ENCODE measurements around the gene EML4. TPM values are rescaled to one million over a fixed set of nuclear protein-coding genes. Genes with fewer than 3 reads are reported as not detected.

Gene EML4
- total RNA-seq, 4 donors from 2014 or later: 33.3 to 79.6 (median 41.5) TPM

- DNase-seq (ENCODE audit: low spot score): no peak
- no peak for TF ChIP-seq CTCF (IDR thresholded peaks at IDR 0.05)
These were observed 21.0 kb downstream of the EML4 start for GRCh38 chr2:42190191-42190590.

GRCh38 chr2:42191285-42192009 is 22.3 kb downstream of the EML4 start:
- TF ChIP-seq CTCF (IDR thresholded peaks at IDR 0.05): no peak
- no peak for ATAC-seq (ENCODE audit: low FRiP score)

More at GRCh38 chr2:42190191-42190590, 21.0 kb downstream of the EML4 start:
- no peak for ATAC-seq (ENCODE audit: low FRiP score)

GRCh38 chr2:42192010-42192373 is 22.8 kb downstream of the EML4 start:
- ATAC-seq (ENCODE audit: low FRiP score) (no peak), DNase-seq (ENCODE audit: low spot score) (no peak)
- no peak for TF ChIP-seq CTCF (IDR thresholded peaks at IDR 0.05)

More at GRCh38 chr2:42191285-42192009, 22.3 kb downstream of the EML4 start:
- DNase-seq (ENCODE audit: low spot score): no peak

- no peak for TF ChIP-seq CTCF (IDR thresholded peaks at IDR 0.05)
- ATAC-seq (ENCODE audit: low FRiP score): no peak
- no peak for DNase-seq (ENCODE audit: low spot score)
These were observed 23.8 kb downstream of the EML4 start for GRCh38 chr2:42192652-42193566.

- no peak for TF ChIP-seq CTCF (IDR thresholded peaks at IDR 0.05)
- DNase-seq (ENCODE audit: low spot score) (no peak), ATAC-seq (ENCODE audit: low FRiP score) (no peak)
These were observed 24.6 kb downstream of the EML4 start for GRCh38 chr2:42193722-42194187.

GRCh38 chr2:42194428-42194827 is 25.3 kb downstream of the EML4 start:
- no peak for ATAC-seq (ENCODE audit: low FRiP score)
- no peak for DNase-seq (ENCODE audit: low spot score)
- no peak for TF ChIP-seq CTCF (IDR thresholded peaks at IDR 0.05)

Measured in omental fat pad (tissue), 4 donors.